ENCODE measurements around the gene SCCPDH.

DNA sequence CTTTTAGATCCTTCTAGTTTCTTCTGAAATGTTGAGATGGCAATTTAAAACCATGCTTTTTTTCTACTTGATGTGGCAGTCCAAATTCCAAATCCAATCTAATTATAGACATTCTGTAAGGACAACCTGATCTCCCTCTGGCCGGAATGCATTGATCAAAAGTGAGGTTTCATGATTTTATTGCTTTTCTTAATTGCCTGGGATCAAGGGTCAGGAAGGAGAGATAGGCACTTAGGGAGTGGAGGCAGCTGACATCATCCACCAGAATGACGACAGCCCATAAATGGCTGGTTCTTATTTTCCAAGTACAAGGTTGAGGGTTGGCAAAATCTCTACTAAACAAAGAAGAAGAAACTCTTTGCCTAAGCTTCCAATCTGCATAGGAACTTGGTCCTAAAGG is 46.4 kb upstream of the SCCPDH start:
- no peak for TF ChIP-seq RBM39 (IDR thresholded peaks at IDR 0.05; ENCODE audit: low read depth, low read length, poor library complexity, severe bottlenecking)
- no peak for TF ChIP-seq HOXA7 (CRISPR knock-in tag; IDR thresholded peaks at IDR 0.05)
- no peak for TF ChIP-seq ARHGAP35 (CRISPR knock-in tag; IDR thresholded peaks at IDR 0.05; ENCODE audit: borderline replicate concordance)

Measured in HepG2 (cell line).